IPS-15b (cell line): Measurements from ENCODE around the gene FPR1.
"Not testable (repeated sequence)": the region's sequence is repeated elsewhere in the genome, so short reads cannot be mapped to it uniquely, and the experiment has no call there.

ENCODE experiments used
- H3K27me3 ChIP-seq: one replicate; pipeline ENCODE4 v1.6.1; 2013; ENCODE audit warnings: low read length; ENCODE audit not compliant: control insufficient read depth, insufficient read depth
- H3K36me3 ChIP-seq: one replicate; pipeline ENCODE4 v1.6.1; 2013; ENCODE audit warnings: low read length; ENCODE audit not compliant: control insufficient read depth, insufficient read depth
- H3K4me1 ChIP-seq: one replicate; pipeline ENCODE4 v1.6.1; 2013; ENCODE audit warnings: mild to moderate bottlenecking, low read length; ENCODE audit not compliant: control insufficient read depth, insufficient read depth
- H3K4me3 ChIP-seq: one replicate; pipeline ENCODE4 v1.5.1; 2013; ENCODE audit warnings: low read depth, low read length
- H3K9ac ChIP-seq: one replicate; pipeline ENCODE4 v1.6.1; 2013; ENCODE audit warnings: low read depth, mild to moderate bottlenecking, low read length
- H3K9me3 ChIP-seq: one replicate; pipeline ENCODE4 v1.6.1; 2013; ENCODE audit warnings: mild to moderate bottlenecking, low read length; ENCODE audit not compliant: control insufficient read depth, insufficient read depth

The FPR1 gene

GRCh38 chr19:51750400-51751094 lies 1.1 kb downstream of the FPR1 start:
- Histone ChIP-seq H3K4me1 (no peaks in the 10 kb centered on the region), H3K9me3 (no peaks in the 10 kb centered on the region), H3K36me3 (no peaks in the 10 kb centered on the region), H3K9ac (no peak overlapping the region), H3K27me3 (peaks cover 2% of the 10 kb centered on the region), H3K4me3 (no peak overlapping the region)

GRCh38 chr19:51749979-51750378 lies 1.7 kb downstream of the FPR1 start:
- Histone ChIP-seq H3K9ac (no peak overlapping the region), H3K4me1 (no peaks in the 10 kb centered on the region), H3K36me3 (no peaks in the 10 kb centered on the region), H3K4me3 (no peak overlapping the region), H3K9me3 (no peaks in the 10 kb centered on the region), H3K27me3 (peaks cover 2% of the 10 kb centered on the region)

GRCh38 chr19:51746731-51747130 lies 4.9 kb downstream of the FPR1 start:
- H3K36me3 ChIP-seq, result no peaks in the 10 kb centered on the region
- H3K9ac ChIP-seq, result no peak overlapping the region
- no peaks in the 10 kb centered on the region for H3K4me1 ChIP-seq

GRCh38 chr19:51743405-51743804 lies 8.3 kb downstream of the FPR1 start:
- Histone ChIP-seq H3K9ac (no peak overlapping the region), H3K4me3 (no peak overlapping the region), H3K4me1 (no peaks in the 10 kb centered on the region)

More at GRCh38 chr19:51746731-51747130, 4.9 kb downstream of the FPR1 start:
- Histone ChIP-seq H3K27me3 (no peaks in the 10 kb centered on the region), H3K4me3 (no peak overlapping the region), H3K9me3 (no peaks in the 10 kb centered on the region)

GRCh38 chr19:51742789-51743188 lies 8.9 kb downstream of the FPR1 start:
- no peak overlapping the region for H3K9ac ChIP-seq
- no peaks in the 10 kb centered on the region for H3K36me3 ChIP-seq
- no peaks in the 10 kb centered on the region for H3K9me3 ChIP-seq
- H3K27me3 ChIP-seq, result no peaks in the 10 kb centered on the region
- no peaks in the 10 kb centered on the region for H3K4me1 ChIP-seq
- no peak overlapping the region for H3K4me3 ChIP-seq

More at GRCh38 chr19:51743405-51743804, 8.3 kb downstream of the FPR1 start:
- no peaks in the 10 kb centered on the region for H3K36me3 ChIP-seq
- no peaks in the 10 kb centered on the region for H3K9me3 ChIP-seq
- no peaks in the 10 kb centered on the region for H3K27me3 ChIP-seq

GRCh38 chr19:51740356-51740755 lies 11.3 kb downstream of the FPR1 start:
- Histone ChIP-seq H3K4me3 (no peak overlapping the region), H3K9me3 (no peaks in the 10 kb centered on the region), H3K36me3 (no peaks in the 10 kb centered on the region), H3K4me1 (no peaks in the 10 kb centered on the region), H3K9ac (no peak overlapping the region), H3K27me3 (no peaks in the 10 kb centered on the region)

GRCh38 chr19:51739466-51740213 lies 12.0 kb downstream of the FPR1 start:
- Histone ChIP-seq H3K9ac (no peak overlapping the region), H3K27me3 (no peaks in the 10 kb centered on the region), H3K4me3 (no peak overlapping the region), H3K9me3 (no peaks in the 10 kb centered on the region), H3K36me3 (no peaks in the 10 kb centered on the region), H3K4me1 (no peaks in the 10 kb centered on the region)

GRCh38 chr19:51738523-51738922 lies 13.2 kb downstream of the FPR1 start:
- not testable (repeated sequence) for H3K36me3 ChIP-seq, H3K9ac ChIP-seq, H3K4me3 ChIP-seq, H3K4me1 ChIP-seq, H3K9me3 ChIP-seq, H3K27me3 ChIP-seq

GRCh38 chr19:51737924-51738323 lies 13.8 kb downstream of the FPR1 start:
- Histone ChIP-seq H3K4me3 (no peak overlapping the region), H3K9me3 (no peaks in the 10 kb centered on the region), H3K36me3 (no peaks in the 10 kb centered on the region), H3K9ac (no peak overlapping the region), H3K27me3 (no peaks in the 10 kb centered on the region), H3K4me1 (peaks cover 11% of the 10 kb centered on the region)

GRCh38 chr19:51737389-51737788 lies 14.3 kb downstream of the FPR1 start:
- Histone ChIP-seq H3K27me3 (no peaks in the 10 kb centered on the region), H3K36me3 (no peaks in the 10 kb centered on the region), H3K4me1 (peaks cover 11% of the 10 kb centered on the region), H3K9ac (no peak overlapping the region), H3K4me3 (no peak overlapping the region), H3K9me3 (no peaks in the 10 kb centered on the region)

- Histone ChIP-seq H3K4me3 (no peak overlapping the region), H3K4me1 (peaks cover 11% of the 10 kb centered on the region), H3K27me3 (no peaks in the 10 kb centered on the region), H3K9me3 (no peaks in the 10 kb centered on the region), H3K36me3 (no peaks in the 10 kb centered on the region), H3K9ac (no peak overlapping the region)
Measured at GRCh38 chr19:51735759-51736449, 15.8 kb downstream of the FPR1 start.
